ENCODE measurements around the gene B4GAT1.

GRCh38 chr11:66360406-66361073 lies 13.1 kb upstream of the B4GAT1 start:
- TF ChIP-seq POLR2A (IDR thresholded peaks at IDR 0.05) (no peak), CTCF (IDR thresholded peaks at IDR 0.05) (no peak)

Measured in testis (tissue), 2 donors.